ENCODE results near the gene NAB2.
"Not testable (repeated sequence)": the region's sequence is repeated elsewhere in the genome, so short reads cannot be mapped to it uniquely, and the experiment has no call there.

NAB2 gene

DNA sequence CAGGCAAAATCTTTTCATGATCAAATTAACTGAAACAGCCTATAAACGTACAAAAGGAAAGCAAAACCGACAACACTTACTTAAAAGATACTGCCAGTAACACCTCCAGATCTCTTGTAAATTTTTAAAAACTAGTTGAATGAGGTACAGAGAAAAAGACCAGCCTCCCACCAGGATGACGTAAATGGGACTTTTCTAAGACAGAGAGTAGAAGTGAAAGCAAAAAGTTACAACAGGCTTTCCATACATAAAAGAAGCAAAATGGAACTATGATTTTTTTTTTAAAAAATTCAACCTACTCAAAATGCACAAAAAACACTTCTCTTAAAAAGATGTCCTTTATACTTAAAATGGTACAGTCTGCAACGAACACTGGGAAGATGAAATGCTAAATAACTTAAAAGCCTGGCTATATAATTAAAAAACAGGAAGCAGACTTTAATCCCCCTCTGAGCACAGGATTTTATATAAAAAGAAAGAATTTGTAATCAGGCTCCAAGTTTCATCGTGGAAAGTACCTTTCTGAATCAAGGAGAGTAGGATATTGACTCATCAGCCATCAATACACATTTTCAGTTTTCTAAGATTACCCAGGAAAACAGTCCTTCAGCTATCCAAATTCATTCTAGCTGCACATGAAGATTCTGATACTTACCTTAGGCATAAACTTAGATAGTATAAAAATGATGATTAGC lies 24.8 kb upstream of the NAB2 start:
- DNase-seq (ENCODE audit: extremely low read depth in 1 of 2, low read depth in 1 of 2) = no peak

DNA sequence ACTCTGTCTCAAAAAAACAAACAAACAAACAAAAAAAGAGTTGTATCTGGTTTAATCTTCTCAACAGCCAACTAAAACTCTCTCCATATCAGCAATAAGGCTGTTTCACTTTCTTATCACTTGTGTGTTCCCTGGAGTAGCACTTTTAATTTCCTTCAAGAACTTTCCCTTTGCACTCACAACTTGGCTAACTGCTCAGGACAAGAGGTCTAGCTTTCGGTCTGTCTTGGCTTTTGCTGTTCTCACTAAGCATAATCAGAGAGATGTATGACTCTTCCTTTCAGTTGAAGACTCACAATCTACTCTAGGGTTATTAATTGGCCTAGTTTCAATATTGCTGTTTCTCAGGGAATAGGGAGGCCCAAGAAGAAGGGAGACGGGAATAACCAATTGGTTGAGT lies 22.7 kb upstream of the NAB2 start:
- no peak for DNase-seq (ENCODE audit: extremely low read depth in 1 of 2, low read depth in 1 of 2)

DNA sequence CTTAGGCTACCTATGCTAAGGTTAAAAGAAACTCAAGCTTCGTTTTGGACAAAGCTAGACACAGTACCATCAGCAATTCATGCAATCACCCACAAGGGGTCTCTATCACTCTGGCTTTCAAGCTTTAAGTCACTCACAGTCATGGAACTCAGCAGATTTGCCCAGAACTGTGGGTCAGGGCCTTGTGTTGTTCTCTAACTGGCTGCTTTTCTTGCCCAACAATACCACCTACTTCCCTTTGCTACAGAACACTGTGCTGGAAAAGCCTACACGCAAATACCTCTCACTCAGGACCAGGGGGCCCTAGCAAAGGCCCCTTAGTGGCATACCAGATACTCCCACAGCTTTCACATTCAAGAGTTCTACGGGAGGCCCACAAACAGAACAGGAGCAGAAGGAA lies 19.4 kb upstream of the NAB2 start:
- no peak for DNase-seq (ENCODE audit: extremely low read depth in 1 of 2, low read depth in 1 of 2)

DNA sequence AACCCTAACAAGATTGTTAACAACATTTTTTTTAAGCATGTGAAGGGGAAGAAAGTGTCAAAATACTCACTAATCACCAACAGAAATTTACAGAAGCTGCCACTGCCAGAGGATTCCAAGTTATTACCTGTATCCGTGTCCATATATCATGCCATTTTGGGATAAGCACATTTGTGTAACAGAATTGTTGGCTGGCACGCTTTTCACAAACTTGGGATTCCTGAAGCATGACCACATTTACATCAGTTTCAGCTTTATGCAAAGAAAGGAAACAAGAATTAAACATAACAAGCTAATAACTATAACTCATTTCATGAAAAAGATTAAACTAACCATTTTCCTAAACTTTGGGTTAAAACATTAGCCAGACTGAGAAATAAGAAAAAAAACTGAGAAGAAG lies 16.3 kb upstream of the NAB2 start:
- DNase-seq (ENCODE audit: extremely low read depth in 1 of 2, low read depth in 1 of 2) = no peak

DNA sequence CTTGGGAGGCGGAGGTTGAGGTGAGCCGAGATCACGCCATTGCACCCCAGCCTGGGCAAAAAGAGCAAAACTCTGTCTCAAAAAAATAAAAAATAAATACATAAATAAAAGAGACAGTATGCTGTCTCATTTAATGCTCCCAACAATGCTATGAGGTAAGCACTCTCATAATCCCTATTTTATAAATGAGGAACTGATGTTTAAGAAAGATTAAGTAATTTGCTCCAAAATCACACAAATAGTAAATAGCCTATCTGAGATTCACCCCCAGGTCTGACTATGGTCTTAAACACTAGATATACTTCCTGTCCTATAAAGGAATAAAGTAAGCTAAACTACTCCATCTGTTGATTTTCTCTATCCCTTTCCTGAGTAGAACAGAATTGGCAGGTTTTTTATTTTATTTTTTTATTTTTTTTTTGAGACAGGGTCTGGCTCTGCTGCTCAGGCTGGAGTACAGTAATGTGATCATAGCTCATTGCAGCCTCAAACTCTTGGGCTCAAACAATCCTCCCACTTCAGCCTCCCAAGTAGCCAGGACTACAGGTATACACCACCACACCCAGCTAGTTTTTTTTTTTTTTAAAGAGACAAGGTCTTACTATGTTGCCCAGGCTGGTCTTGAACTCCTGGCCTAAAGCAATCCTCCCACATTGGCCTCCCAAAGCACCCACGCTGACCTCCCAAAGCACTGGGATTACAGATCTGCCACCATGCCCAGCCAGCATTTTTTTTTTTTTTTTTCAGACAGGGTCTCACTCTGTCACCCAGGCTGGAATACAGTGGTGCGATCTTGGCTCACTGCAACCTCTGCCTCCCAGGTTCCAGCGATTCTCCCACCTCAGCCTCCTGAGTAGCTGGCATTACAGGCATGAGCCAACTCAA lies 15.1 kb upstream of the NAB2 start:
- DNase-seq (ENCODE audit: extremely low read depth in 1 of 2, low read depth in 1 of 2) = not testable (repeated sequence)

DNA sequence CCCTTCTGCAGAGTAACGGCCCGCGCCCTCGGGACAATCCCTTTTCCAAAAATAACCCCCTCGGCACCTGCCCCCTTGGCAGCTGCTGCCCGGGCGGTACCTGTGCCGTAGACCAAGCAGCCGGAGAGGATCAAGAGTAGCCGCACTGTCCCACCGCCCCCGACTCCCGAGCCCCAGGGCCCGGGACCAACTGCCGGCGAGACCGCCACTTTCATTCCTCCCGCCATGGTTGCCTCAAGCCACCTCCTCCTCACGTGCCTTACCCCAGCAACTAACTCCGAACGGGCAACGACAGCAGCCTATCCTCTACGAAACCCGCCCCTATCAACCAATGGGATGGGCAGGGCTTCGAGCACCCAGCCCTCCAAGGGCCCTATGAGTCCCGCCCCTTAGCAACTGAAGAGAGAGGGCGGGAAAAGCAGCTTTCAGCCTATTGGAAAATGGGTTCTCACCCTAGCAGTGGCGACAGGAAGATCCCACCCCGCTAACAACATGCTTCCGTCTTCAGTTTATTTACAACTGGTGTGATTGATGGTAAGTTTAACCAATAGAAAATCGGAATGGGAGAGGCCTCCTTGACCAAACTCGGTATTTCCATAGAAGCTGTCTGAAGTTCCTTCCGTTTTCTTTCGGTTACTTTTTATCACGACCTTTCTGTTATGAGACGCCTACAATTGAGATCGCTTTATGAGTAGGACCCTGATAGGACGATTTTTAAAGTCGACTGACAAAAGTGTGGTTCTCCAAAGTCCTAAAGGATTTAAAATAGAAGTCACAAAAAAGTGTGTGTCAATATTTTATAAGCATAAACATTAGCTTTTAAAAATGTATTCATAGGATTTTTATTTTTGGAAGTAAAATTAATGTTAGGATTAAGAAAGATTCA lies 10.2 kb upstream of the NAB2 start, which contains the start of gene NEMP1:
Gene NEMP1 (minus strand): TSS at position 273 of the 886 bp plus-strand sequence. CDS start 46 bp downstream, at position 227.
- DNase-seq (ENCODE audit: extremely low read depth in 1 of 2, low read depth in 1 of 2) = peak; percentile 84 to 90

DNA sequence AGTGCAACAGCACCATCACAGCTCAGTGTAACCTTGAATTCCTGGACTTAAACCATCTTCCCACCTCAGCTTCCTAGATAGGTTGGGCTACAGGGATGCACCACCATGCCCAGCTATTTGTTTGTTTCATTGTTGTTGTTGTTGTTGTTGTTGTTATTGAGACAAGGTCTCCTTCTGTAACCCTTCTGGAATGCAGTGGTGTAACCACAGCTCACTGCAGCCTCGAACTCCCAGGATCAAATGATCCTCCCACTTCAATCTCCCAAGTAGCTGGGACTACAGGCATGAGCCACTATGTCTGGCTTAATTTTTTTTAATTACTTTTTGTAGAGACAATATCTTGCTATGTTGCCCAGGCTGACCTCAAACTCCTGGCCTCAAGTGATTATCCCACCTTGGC lies 9.1 kb upstream of the NAB2 start:
- no peak for DNase-seq (ENCODE audit: extremely low read depth in 1 of 2, low read depth in 1 of 2)

DNA sequence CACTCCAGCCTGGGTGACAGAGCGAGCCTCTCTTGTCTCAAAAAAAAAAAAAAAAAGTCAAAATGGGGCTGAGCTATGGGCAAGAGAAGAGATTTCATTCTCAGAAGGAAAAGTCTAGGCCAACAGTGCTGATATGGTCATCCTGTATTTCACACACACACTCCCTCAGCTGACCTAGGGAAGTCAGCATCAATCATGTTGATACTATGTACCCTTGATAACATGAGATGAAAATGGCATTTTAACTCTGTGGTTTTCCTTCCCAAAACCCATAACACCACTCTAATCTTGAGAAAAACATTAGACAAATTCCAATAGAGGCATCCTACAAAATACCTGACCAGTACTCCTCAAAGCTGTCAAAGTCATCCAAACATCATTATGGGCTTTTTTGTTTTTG lies 8.1 kb upstream of the NAB2 start:
- no peak for DNase-seq (ENCODE audit: extremely low read depth in 1 of 2, low read depth in 1 of 2)

DNA sequence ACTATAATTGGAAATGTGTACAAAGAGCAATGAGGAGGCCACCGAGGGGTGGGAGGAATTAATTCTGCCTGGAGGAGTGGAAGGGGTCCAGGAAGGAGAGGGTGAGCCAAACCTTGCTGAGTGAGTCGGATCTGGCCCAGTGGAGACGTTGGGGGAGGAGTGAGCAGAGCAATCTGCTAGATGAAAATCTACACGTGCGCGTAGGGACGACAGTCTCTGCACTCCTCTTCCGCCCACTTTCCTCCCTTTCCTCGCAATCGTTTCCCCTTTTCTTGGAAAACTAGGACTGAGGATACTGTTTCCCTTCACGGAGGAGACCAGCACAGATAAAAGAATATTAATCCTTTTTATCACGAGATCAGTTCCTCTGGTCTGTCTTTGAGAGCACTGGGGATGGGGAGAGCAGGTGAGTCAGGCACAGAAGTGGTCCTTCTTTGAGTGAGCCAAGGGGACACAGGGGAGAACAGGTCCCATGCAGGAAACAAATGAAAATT lies 2.9 kb upstream of the NAB2 start:
- DNase-seq (ENCODE audit: extremely low read depth in 1 of 2, low read depth in 1 of 2) = no peak

DNA sequence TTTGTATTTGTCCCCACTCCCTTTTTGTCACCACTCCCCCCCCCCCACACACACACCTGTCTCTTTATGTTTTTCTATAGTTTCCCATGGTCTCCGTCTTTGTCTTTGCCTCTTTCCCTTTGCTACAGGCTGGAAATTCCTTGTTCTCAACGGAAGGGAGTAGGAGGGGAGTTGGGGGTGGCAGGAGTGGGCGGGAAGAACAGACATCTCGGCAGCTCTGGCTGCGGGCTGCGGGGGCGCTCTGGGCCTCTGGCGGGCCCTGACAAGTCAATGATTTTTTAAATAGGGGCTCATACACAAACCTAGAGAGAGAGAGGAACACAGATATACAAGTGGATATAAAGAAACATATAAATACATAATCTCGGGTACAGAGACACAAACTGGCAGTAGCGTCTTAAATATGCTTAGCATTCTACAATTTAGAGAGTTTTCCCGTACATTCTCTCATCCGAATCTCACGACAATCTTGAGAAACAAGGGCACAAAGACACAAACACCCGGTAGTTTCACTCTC lies 2.4 kb upstream of the NAB2 start:
- peak in 1 of 2 donors; percentile 41 for DNase-seq (ENCODE audit: extremely low read depth in 1 of 2, low read depth in 1 of 2)

DNA sequence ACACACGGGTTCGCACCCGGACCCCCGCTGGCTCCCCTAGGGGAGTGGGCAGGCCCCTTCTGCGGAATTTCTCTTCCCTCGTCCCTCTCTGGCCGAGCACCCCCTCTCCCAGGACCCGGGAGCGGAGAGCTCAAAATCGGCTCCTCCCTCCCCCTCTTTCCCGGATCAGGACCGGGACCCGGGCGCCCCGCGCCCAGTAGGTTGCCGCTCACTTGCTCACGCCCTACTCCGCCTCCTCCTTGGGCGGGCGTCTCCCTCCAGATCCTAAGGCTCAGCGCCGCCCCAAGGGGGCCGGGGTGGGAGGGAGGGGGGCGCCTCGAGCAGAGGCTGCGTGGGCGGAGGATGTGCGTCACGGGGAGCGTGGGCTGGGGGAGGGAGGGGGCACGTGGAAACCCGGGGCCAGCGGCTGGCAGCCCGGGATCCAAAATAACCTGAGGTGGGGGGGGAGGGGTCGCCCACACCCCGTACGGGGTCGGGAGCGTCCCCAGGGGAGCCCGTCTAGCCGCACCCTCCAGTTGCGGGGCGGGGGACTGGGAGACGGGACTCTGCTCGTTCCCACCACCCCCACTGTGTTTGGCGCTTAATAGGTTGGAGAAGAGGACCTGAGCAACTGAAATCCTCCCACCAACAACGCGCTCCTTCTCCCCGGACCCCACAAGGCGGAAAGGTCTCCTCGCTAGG lies 1.8 kb upstream of the NAB2 start:
- DNase-seq (ENCODE audit: extremely low read depth in 1 of 2, low read depth in 1 of 2) = peak; percentile 93 to 95

DNA sequence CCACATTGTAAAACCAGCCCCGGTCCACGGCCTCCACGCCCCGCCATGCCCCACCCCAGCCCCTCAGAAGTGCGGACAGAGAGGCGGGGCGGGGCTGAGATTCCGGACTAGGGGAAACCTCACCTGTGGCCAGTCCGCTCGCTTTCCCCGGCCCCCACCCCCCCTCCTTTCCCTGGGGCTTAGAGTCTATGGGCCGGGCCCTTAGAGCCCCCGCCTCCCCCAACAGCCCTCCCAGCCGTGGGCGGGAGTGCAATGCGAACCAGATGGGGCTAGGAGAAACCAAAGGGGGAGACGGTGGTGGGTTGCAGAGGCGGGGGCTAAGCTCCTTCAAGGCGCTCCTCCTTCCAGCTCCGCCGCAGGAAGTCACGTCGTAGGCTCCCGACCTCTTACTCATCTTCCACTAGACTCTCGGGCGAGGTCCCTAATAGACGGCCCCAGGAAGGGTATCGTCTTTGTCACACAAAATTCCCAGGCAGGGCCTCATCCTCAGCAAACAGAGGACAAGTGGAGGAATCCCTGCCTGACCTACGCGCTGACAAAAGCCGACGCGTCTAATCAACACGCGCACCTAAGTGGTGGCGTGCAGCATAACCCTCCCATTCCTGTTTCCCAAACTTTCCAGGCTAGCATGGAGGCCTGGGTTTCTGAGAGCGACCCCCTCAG lies 1.1 kb upstream of the NAB2 start:
- DNase-seq (ENCODE audit: extremely low read depth in 1 of 2, low read depth in 1 of 2) = peak; percentile 64 to 73

DNA sequence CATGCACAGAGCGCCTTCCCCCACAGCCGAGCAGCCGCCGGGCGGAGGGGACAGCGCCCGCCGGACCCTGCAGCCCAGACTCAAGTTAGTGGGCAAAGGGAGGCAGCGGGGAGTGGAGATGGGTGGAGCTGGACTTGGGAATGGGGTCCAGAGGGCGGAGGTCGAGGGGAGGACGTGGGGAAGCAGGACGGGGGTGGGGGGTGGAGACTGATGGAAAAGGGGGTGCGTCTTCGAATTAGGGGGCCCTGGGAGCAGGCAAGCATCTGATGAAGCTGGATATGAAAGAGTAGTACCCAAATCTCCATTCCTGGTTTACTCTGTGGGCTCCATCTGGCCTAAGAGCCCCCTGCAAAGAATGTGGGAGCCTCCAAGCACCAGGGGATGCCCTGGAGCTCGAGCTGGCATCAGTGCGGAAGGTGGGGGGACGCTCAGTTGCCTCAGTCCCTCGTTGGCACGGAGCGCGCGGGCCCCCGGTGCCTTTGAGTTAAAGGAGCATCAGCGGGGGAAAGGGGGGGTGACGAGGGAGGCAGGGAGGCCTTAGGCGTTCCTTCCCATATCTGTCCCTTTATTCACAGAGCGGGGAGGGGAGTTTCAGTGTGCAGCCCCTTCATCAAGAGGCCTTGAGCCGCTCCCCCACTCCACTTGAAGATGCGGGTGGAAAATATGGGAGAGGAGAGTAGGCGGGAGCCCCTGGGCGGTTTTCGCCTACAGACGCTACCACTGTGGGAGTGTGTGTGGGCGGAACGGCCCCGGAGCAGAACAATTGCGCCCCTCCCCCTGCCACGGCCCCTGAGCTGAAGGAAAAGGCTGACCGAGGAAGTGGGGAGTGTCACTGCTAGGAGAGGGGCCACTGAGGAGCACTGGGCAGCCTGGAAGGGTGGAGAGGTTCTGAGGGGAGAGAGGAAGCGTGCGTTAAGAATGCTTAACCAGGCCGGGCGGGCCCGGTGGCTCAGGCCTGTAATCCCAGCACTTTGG lies 644 bp downstream of the NAB2 start:
- peak in 1 of 2 donors; percentile 39 for DNase-seq (ENCODE audit: extremely low read depth in 1 of 2, low read depth in 1 of 2)

DNA sequence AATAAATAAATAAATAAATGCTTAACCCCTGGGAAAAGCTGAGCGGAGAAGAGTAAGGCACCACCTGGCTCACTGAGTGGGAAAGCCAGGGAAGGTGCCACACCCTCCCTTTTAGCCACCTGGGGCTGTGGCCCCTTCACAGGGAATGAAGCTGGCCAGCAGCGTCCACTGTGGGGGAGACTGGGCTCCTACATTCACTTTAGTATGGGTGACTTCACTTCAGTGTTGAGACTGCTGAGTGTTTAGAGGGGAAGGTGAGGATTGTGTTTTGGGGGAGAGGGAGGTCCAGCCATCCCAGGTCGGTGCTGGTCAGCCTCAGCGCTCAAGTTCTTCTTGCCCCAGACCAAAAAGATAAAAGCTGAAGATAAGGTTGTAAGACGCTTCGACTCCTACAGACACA lies 1.6 kb downstream of the NAB2 start:
- DNase-seq (ENCODE audit: extremely low read depth in 1 of 2, low read depth in 1 of 2) = no peak

DNA sequence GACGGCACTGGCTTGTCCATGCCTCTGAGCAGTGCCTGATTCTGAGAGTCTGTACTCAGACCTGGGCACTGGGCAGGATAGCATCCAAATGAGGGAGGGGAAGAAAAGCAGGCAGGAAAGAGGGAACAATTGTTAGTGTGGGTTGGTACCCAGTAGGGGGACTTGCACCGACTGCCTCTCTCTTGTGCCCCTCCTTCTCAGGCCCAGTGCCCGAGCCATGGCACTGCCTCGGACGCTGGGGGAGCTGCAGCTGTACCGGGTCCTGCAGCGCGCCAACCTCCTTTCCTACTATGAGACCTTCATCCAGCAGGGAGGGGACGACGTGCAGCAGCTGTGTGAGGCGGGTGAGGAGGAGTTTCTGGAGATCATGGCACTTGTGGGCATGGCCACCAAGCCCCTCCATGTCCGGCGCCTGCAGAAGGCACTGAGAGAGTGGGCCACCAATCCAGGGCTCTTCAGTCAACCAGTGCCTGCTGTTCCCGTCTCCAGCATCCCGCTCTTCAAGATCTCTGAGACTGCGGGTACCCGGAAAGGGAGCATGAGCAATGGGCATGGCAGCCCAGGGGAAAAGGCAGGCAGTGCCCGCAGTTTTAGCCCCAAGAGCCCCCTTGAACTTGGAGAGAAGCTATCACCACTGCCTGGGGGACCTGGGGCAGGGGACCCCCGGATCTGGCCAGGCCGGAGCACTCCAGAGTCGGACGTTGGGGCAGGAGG lies 2.2 kb downstream of the NAB2 start:
- no peak for DNase-seq (ENCODE audit: extremely low read depth in 1 of 2, low read depth in 1 of 2)

DNA sequence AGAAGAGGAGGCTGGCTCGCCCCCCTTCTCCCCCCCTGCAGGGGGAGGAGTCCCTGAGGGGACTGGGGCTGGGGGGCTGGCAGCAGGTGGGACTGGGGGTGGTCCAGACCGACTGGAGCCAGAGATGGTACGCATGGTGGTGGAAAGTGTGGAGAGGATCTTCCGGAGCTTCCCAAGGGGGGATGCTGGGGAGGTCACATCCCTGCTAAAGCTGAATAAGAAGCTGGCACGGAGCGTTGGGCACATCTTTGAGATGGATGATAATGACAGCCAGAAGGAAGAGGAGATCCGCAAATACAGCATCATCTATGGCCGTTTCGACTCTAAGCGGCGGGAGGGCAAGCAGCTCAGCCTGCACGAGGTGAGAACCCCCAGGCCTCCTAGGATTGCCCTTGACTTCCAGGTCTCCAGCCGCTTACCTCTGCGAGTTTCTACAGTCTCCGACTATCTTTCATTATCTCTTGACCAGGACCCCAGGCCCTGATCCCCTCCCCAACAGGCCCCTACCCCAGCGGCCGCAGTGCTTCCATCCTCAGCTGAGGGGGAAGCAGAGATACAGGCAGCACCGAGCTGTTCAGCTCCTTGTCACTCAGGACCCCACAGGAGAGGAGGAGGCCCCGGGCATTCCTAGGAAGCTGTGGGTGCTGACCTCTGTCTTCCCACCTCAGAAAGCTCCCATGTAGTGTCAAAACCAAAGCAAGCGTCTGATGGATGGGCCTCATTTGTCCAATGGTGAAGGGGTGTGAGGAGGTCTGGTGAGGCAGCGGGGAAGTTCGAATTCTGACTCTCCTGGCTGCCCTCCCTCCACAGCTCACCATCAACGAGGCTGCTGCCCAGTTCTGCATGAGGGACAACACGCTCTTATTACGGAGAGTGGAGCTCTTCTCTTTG lies 3.0 kb downstream of the NAB2 start:
- DNase-seq (ENCODE audit: extremely low read depth in 1 of 2, low read depth in 1 of 2) = no peak

DNA sequence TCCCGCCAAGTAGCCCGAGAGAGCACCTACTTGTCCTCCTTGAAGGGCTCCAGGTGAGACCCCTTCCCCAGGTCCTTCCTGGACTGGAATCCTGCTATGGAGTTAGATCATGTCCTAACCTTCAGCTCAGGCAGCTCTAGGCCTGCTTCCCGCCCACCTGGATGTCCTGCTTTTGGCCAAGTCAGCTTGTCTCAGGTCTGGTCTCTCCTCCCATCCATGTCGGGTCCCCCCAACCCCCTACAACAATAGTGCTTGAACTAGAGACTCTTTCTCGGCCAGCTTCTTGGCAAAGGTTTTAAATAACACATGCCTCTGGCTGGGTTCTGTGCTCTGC lies 3.6 kb downstream of the NAB2 start:
- no peak for DNase-seq (ENCODE audit: extremely low read depth in 1 of 2, low read depth in 1 of 2)

Data from activated CD8-positive, alpha-beta memory T cell treated with anti-CD3 and anti-CD28 coated beads for 1 hour (primary cell).